GM11168 (cell line): ENCODE measurements around the gene FAM131C.
"Not testable (repeated sequence)": the region's sequence is repeated elsewhere in the genome, so short reads cannot be mapped to it uniquely, and the experiment has no call there.

Source experiments
- in situ Hi-C: fragments of 300-500 bp; cut with MboI; formaldehyde crosslinking; loops from one replicate; pipeline ENCODE4 v1.12.0; 2022; ENCODE audit warnings: low sequenced_read_pairs; ENCODE audit not compliant: unreplicated experiment

Gene FAM131C

DNA sequence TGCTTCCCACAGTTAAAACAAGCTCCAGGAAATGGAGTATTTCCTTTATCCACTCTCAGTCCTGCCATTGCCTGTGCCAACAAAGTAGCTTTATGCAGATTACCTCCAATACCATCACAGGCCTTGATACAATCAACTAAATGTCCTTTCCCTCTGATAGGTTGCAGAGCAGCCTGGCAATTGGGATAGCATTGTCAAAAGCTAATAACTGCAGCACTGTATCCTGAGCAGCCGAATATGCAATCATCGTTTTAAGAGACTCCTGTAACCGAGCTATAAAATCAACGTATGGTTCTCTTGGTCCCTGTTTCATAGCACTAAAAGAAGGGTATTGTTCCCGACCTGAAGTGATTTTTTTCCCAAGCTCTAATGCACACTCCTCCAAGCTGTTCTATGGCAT lies 33.6 kb upstream of the FAM131C start:
- in situ Hi-C loops, result not testable (repeated sequence)

DNA sequence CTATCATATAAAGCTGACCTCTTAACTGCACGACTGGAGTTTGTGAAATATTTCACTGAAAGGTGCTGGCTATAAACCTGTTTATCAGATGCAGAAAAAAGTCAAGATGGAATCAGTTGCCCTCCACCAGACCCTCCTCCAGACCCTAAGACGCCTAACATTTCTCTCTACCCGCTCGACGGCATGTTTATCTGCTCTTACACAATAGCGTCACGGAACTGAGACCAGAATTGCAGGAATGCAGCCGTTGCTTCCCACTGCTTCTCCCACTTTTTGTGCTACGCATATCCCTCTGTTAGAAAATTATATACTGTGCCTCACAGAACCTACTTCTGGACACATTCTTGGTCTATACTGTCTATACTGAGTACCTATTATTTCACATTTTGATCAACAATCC lies 28.2 kb upstream of the FAM131C start:
- in situ Hi-C loops, result no loop called here

DNA sequence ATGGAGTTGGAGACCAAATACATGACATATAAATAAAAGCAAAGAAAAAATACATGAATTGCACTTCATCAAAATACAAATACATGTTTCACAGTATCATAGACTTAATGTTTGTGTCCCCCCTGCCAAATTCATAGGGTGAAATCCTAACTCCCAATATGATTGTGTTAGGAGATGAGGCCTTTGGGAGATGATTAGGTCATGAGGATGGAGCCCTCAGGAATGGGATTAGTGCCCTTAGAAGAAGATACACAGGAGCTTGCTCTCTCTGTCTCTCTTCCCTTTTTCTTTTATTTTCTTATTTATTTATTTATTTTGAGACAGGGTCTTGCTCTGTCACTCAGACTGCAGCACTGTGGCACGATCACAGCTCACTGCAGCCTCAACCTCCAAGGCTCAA lies 26.0 kb upstream of the FAM131C start:
- in situ Hi-C loops, result loop anchor here (25.0 kb wide), 1 partner anchor 263 kb away; the partner anchor contains the start of genes FBXO42 and SZRD1

DNA sequence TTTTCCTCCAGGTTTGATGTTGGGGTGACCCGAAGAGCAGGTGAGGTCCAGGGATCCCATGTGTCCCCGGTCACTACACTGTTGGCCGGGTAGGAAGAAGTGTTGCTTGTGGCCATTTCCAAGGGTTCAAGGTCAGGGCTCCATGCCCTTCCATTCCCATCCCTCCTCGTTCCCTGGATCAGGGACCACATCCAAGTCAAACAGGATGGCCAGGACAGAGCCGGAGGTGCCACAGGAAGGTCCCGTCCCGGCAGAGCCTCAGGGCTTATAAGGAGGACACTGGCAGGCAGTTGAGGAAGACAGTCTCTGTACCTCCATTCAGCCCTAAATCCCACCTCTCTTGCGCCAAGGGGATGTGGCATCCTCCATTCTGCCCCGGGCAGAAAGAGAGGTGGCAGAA lies 22.0 kb upstream of the FAM131C start:
- in situ Hi-C loops, result loop anchor here (25.0 kb wide), 1 partner anchor 267 kb away; the partner anchor contains the start of genes FBXO42 and SZRD1

DNA sequence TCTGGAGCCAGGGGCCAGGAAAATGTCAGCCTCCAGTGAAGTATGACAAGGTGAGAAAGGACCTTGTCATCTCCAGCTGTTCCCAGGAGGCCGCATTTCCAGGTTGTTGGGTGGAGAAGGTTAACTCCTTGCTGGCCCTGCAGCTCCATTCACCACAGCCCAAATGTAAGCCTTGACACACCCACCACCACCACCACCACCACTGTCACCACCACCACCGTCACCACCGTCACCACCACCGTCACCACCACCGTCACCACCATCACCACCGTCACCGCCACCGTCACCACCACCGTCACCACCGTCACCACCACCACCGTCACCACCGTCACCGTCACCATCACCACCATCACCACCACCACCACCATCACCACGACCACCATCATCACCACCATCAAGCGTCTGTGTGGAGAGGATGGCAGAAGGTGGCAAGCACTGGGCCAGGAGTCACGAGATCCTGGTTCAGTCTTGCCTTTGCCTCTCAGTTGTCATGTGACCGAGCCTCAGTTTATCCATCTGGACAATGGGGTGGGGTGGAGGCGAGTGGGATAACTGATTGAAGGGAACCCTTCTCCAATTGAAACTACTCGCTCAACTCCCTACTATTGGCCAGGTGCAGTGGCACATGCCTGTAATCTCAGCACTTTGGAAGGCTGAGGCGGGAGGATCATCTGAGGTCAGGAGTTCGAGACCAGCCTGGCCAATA lies 21.2 kb upstream of the FAM131C start:
- in situ Hi-C loops, result loop anchor here (25.0 kb wide), 1 partner anchor 268 kb away; the partner anchor contains the start of genes FBXO42 and SZRD1

DNA sequence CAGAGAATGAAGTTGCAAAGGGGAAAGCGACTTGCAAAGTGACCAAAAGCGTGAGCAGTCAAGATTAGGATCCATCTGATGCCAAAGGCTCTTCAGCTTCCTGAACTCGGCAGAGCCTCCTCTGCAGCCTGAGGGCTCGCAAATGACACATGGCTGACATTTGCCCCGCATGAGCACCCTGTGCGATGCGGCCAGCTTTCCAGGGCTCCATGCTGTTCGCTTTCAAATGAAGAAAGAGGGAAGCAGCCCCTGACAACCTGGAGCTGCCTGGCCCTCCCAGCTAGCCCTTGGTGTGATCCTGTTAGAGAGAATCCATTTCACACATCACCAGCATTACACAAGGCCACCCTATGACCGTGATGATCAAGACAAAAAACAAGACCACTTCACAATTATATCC lies 20.2 kb upstream of the FAM131C start:
- in situ Hi-C loops, result loop anchor here (25.0 kb wide), 1 partner anchor 269 kb away; the partner anchor contains the start of genes FBXO42 and SZRD1

DNA sequence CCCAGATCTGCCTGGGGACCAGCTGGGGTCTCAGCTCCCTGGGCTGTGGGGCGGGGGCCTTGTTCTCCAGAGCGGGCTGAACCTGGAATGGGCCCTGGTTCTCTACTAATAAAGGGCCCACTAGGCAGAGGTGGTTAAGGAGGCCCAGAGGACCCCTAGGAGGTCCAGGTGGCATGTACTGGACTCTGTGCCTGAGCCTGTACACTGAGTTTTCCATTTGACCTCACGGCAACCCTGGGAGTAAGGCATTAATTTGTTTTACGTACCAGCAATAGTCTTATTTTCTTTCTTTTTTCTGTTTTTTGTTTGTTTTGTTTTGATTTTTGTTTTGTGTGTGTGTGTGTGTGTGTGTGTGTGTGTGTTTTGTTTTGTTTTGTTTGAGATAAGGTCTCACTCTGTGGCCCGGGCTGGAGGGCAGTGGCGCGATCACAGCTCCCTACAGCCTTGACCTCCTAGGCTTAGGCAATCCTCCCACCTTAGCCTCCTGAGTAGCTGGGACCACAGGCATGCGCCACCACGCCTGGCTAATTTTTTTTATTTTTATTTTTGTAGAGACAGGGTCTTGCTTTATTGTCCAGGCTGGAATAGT lies 19.6 kb upstream of the FAM131C start:
- in situ Hi-C loops, result loop anchor here (25.0 kb wide), 1 partner anchor 269 kb away; the partner anchor contains the start of genes FBXO42 and SZRD1

DNA sequence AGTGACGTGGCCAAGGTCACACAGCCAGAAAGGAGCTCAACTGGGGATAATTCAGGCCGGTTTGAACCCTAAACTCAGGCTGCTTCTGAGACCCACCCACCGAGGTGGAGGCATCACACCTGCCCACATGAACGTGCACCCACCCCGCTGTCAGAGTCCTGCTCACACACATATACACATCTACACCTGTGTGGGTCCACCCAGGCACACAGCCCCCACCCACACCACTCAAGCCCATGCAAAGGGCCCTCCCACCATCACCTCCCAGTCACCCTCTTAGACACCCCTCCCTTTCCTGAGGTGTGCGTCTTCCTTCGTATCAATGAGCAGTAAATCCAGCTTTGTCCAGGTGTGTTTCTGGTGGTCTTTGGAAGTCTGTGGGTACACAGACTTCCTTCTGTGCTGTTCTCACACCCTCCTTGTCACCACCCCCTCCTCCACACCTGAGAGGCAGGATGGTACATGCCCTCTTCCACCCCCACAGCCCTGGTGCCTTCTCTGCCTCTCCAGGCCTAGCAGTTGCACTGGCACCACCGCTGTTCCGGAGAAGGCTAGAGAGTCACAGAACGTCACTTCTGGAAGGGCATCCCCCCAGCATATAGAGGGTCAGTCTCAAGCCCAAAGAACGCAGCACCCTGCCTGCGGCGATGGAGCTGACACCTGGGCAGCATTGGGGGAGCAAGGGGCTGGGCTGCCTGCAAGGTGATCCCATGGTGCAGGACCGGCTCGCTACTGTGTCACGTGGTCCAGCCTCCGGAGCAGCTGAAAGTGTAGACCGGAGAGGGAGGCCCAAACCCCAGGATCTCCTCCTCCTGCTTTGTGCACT lies 18.9 kb upstream of the FAM131C start:
- in situ Hi-C loops, result loop anchor here (25.0 kb wide), 1 partner anchor 270 kb away; the partner anchor contains the start of genes FBXO42 and SZRD1

DNA sequence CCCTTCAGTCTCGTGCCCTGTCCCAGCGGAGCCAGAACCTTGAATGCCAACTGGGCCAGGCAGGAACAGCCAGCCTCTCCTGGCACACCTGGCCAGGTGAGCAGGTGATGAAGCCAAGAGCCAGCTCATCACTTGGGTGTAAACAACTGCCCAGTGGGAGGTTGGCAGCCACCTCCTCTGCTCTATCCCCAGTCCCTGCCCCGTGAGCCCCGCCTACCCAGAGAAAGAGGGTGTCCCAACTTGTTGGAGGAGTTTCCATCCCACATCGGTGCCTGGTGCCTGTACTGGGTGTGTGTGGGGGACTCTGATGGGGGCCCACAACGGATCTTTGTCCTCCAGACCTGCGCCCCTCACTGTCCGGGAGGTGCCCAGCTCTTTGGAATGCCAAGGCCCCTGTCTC lies 17.8 kb upstream of the FAM131C start:
- in situ Hi-C loops, result loop anchor here (25.0 kb wide), 1 partner anchor 271 kb away; the partner anchor contains the start of genes FBXO42 and SZRD1

DNA sequence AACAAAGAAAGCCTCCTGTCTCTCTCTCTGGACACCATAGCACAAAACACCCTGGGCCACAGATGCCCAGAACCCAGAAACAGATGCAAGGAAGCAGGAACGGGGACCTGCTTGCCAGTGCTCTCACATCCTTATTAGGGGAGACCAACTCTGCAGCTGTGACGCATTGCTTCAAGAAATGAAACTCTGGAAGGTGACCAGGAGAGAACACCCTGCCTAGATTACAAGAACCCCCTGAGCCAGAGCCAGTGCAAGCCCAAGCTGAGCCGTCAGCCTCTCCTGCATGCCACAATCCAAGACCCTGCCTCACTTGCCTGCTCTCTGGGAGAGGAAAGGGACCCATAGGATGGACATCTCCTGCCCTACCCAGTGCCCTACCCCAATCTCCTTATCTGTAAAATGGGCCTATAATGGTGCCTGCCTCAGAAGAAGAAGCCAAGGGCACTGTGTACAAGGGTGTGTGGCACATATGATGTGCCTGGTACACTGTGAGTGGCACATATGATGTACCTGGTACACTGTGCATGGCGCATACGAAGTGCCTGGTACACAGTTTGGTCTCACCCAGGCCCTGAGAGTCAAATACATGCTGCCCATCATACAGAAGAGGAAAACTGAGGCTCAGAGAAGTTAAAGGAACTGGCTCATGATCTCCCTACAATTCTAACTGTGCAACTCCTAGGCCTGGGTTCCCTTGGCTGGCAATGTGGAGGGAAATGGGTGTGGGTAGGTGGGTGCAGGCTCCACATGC lies 16.8 kb upstream of the FAM131C start:
- in situ Hi-C loops, result loop anchor here (25.0 kb wide), 1 partner anchor 272 kb away; the partner anchor contains the start of genes FBXO42 and SZRD1

DNA sequence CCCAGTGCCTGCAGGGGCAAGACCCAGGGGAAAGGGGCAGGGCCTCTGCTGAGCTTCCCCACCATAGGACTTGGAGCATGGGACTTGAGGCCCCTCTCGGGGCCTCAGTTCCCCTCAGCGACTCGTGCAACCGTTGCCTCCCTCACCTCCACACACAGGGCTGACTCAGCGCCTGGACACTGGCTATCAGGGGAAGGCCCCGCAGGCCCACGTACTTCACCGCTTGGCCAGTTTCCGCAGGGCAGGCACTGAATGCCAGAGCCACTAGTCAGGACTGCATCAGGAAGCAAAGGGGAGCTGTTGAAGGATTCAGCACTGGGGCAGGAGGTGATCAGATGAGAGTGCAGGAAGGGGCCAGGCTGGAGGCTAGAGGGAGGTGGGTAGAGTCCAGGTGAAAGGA lies 15.5 kb upstream of the FAM131C start:
- in situ Hi-C loops, result loop anchor here (25.0 kb wide), 1 partner anchor 273 kb away; the partner anchor contains the start of genes FBXO42 and SZRD1

DNA sequence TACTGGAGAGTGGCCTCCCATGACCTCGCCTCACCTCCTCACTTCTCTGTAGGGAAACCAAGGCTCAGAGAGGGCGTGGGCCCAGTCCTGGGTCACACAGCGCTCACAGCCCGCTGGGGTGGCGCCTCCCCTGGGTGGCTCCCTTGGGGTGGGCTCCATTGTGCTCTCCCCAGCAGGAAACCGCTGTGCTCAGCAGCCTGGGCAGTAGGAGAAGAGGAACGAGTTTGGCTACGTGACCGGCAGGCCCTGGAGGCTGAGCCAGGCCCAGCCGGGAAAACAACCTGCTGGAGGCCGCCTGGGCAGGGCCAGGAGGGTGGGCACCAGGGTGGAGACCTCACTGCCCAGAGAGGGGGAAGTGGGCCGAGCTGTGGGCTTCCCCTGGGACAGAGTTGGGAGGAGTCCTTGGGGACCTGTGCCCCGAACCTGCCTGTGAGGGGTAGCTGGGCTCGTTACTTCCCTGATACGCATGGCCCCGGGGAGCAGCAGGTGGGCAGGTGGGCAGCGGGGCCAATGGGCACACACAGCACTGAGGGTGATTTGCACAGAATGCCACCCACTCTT lies 15.0 kb upstream of the FAM131C start:
- in situ Hi-C loops, result loop anchor here (25.0 kb wide), 1 partner anchor 274 kb away; the partner anchor contains the start of genes FBXO42 and SZRD1

DNA sequence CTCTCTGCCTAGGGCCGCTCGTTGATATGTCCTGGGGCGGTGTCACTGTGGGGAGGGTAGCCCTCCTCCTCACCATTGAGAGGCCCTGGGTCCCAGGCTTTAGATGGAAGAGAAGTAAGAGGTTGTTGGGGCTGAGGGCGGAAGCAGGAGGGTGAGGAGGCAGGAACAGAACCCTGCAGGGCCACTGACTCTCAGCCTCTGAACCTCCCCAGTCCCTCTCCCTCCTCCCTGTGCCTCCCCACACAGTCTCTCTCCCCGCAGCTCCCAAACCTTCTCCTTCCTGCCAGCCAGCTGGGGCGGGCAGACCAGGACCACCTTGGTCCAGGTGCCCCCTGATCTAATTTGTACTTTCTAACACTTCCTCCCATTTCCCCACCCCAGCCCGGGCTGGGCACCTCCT lies 14.3 kb upstream of the FAM131C start:
- in situ Hi-C loops, result loop anchor here (25.0 kb wide), 1 partner anchor 275 kb away; the partner anchor contains the start of genes FBXO42 and SZRD1

DNA sequence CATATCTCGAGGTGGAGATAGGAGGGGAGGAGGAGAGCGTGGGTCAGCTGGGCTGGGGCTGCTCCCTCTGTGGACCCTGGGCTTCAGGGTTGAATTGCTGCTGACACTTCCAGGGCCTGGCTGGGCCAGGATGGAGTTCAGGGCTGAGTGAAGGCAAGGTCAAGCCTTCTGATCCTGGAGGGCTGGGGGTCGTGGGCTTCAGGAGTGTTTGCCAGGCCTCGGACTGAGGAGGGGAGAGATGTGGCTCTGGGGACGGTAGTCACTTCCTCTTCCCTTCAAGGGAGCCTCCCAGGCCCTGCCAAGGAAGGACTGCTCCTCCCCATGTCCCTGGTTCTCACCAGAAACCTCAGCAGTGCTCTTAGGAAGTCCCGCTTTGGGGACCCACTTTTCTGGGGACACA lies 12.1 kb upstream of the FAM131C start:
- in situ Hi-C loops, result loop anchor here (25.0 kb wide), 1 partner anchor 277 kb away; the partner anchor contains the start of genes FBXO42 and SZRD1

DNA sequence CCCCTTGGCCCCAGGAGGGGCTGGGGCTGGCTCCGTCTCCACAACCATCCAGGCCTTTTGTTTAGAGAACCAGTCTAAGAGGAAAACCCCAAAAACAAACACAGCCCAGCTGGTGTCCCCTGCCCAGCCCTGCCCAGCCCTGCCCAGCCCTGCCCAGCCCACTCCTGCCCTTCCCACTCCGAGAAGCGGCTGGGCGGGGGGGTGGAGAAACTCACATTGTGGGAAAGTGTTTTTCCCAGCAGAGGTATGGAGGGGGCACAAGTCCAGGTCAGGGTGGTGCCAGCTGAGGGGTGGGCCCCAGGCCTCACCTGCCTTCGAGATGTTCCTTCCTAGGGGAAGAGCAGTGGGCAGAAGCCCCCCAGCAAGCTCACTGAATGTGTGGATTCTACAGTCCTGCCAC lies 10.0 kb upstream of the FAM131C start:
- in situ Hi-C loops, result loop anchor here (5.0 to 25.0 kb wide), 2 partner anchors 114 to 279 kb away; partner anchors contain the start of genes FBXO42 and SZRD1

DNA sequence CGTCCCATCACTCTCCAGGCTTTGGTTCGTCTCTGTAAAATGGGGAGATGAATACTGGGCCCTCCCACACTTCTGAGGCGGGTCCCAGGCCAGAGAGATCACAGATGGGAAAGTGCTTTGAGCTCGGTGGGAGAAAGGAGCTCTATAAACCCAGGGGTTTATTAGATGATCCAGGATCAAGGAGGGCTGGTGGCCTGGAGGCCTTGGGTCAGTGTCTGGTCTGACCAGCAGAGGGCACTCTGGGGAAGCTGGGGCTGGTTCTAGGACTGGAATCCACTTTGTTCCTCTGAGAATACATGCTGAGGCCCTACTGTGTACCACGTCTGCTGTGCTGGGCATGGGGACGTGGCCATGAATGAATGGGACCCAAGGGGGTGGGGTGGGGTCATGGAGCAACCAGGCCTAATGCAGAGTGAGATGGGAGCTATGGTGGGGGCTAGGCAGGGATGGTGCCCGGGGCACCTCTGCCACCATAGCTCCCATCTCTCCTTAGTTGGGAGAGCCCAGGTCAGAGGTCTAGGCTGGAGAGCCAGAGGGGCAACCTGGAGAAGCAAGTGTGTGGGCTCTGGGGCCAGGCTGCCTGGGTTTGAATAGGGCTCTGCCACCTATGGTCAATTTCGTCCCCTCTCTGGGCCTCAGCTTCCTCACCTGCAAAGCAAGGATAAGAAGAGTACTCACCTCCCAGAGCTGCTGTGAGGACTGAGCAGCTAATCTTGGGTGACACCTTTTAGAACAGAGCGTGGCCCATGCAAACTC lies 9.0 kb upstream of the FAM131C start:
- in situ Hi-C loops, result loop anchor here (5.0 to 25.0 kb wide), 2 partner anchors 115 to 280 kb away; partner anchors contain the start of genes FBXO42 and SZRD1

DNA sequence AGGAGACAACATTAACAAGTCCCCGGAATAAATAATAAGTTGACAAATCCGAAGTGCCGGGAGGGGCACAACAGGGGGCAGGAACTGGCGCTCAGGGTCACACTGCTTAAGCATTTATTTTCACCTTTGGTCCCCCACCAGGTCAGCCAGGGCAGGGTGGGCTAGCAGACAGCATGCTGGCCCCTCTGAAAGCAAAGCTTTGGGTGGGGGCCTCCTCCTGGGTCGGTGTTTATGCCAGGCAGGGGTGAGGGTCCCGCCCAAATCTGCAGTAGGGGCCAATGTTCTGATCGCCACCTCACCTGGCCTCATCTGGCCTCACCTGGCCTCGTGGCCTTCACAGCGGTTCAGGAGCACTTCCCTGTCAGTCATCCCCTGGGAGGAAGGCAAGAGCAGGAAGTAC lies 8.2 kb upstream of the FAM131C start:
- in situ Hi-C loops, result loop anchor here (5.0 to 25.0 kb wide), 2 partner anchors 116 to 281 kb away; partner anchors contain the start of genes FBXO42 and SZRD1
